Measurements from ENCODE around the gene CDKN2AIPNL. TPM values are rescaled to one million over a fixed set of nuclear protein-coding genes. Genes with fewer than 3 reads are reported as not detected.

Gene CDKN2AIPNL
- total and polyA plus RNA-seq, 2 of the 8 experiments (the other 6 are each of a cell fraction or from before 2014, with no cell fraction given), result 40.0 to 56.3 TPM

- no peak overlapping the region for H2BK15ac ChIP-seq (ENCODE audit: low read length)
- no peak overlapping the region for H2BK20ac ChIP-seq (ENCODE audit: low read length)
- no peaks in the 10 kb centered on the region for H3K9me3 ChIP-seq (ENCODE audit: insufficient read depth in 2 of 2, low read depth in 1 of 2, low read length in 1 of 2)
- FAIRE-seq, result no peak
- no peak overlapping the region for H4K5ac ChIP-seq (ENCODE audit: insufficient read length, low read depth, low read length)
- no peak for DNase-seq (ENCODE audit: low read depth in 1 of 2, low spot score in 2 of 2)
- H3K36me3 ChIP-seq (ENCODE audit: control insufficient read depth in 2 of 4, insufficient read depth in 4 of 4, low read length in 3 of 4), result peaks cover 8 to 87% (median 44%) of the 10 kb centered on the region in 4 experiments; a peak in 7 of 8 replicates
- no peak overlapping the region for H3K4me3 ChIP-seq (ENCODE audit: extremely low read depth in 1 of 4, insufficient read depth in 2 of 4, low read depth in 3 of 4, low read length in 4 of 4)
- H2BK12ac ChIP-seq (ENCODE audit: low read depth, low read length), result no peak overlapping the region
- H3K79me2 ChIP-seq (ENCODE audit: control insufficient read depth in 1 of 2, insufficient read depth in 2 of 2, low read length in 2 of 2), result no peaks in the 10 kb centered on the region
- no peak overlapping the region for H3K14ac ChIP-seq (ENCODE audit: insufficient read length)
- no peaks in the 10 kb centered on the region for H3K4me1 ChIP-seq (replicated peaks in 1 of 4; ENCODE audit: control insufficient read depth in 3 of 4, insufficient read depth in 4 of 4, low read length in 3 of 4)
- no peak overlapping the region for H2BK5ac ChIP-seq (ENCODE audit: low read depth, low read length)
- no peak overlapping the region for H2AK5ac ChIP-seq (ENCODE audit: low read depth, low read length)
- H3K18ac ChIP-seq (ENCODE audit: extremely low read depth, low read length), result no peak overlapping the region
- ChIA-PET CTCF (ENCODE audit: partially characterized antibody) (interaction anchor here (0.6 to 2.5 kb wide), 3 partner anchors 8 to 24 kb away, joined by 3 to 8 read pairs (median 5); partner anchors contain the start of gene CDKN2AIPNL), POLR2A (ENCODE audit: partially characterized antibody) (interaction anchor here (0.6 to 2.0 kb wide), 4 partner anchors 10 to 16 kb away, joined by 3 to 5 read pairs (median 4); no protein-coding TSS in a partner anchor)
- TF ChIP-seq HDAC6 (IDR thresholded peaks at IDR 0.05; ENCODE audit: low read depth, low read length) (no peak), RAD21 (IDR thresholded peaks at IDR 0.05 in 1 of 2, conservative IDR thresholded peaks at IDR 0.05 in 1 of 2; ENCODE audit: low read depth in 2 of 2, low read length in 2 of 2) (0 out of 4 replicates have a peak, but pooled peaks of 1 of the 2 experiments have one; percentile 1), GABPA (IDR thresholded peaks at IDR 0.05; ENCODE audit: borderline replicate concordance, insufficient read depth, low read length) (no peak)
- no peak overlapping the region for H3K9ac ChIP-seq (replicated peaks in 1 of 4; ENCODE audit: extremely low read depth in 1 of 4, low read depth in 3 of 4, low read length in 3 of 4)
- no peak overlapping the region for H4K91ac ChIP-seq (replicated peaks; ENCODE audit: insufficient read length, low read length)
- no peak overlapping the region for H3K27ac ChIP-seq (ENCODE audit: low read depth, low read length)
- H3K79me1 ChIP-seq (ENCODE audit: low read depth, low read length), result no peaks in the 10 kb centered on the region
- H3K23ac ChIP-seq (ENCODE audit: insufficient read length), result no peak overlapping the region
- 86% methylated on average over 1 of the region's 1 CpG; no CpG with 5 or more reads in 1 of the 2 experiments for WGBS, 2 experiments (ENCODE audit: extremely low coverage in 1 of 2, insufficient coverage in 1 of 2, insufficient read length in 1 of 2, insufficient replicate concordance in 2 of 2, low coverage in 1 of 2, low lambda C conversion rate in 2 of 2, missing lambda C conversion rate in 1 of 2)
- H4K20me1 ChIP-seq (replicated peaks in 1 of 2; ENCODE audit: control insufficient read depth in 1 of 2, insufficient read depth in 2 of 2, low read length in 2 of 2), result peaks cover 0 to 4% of the 10 kb centered on the region in 2 experiments
- no peak overlapping the region for H3K4ac ChIP-seq (replicated peaks; ENCODE audit: insufficient read length, low read depth, low read length)
- no peak overlapping the region for H2BK120ac ChIP-seq (replicated peaks; ENCODE audit: low read depth, low read length)
- H3K27me3 ChIP-seq (replicated peaks in 1 of 4; ENCODE audit: control insufficient read depth in 3 of 4, extremely low read depth in 1 of 4, insufficient read depth in 3 of 4, low read length in 3 of 4), result no peaks in the 10 kb centered on the region
- H3K4me2 ChIP-seq (ENCODE audit: insufficient read depth in 1 of 2, low read depth in 2 of 2, low read length in 2 of 2), result no peak overlapping the region
- H2AFZ ChIP-seq (ENCODE audit: low read length), result no peak overlapping the region
- no peaks in the 10 kb centered on the region for H3K23me2 ChIP-seq (ENCODE audit: low read depth, low read length)
- no peak overlapping the region for H3K56ac ChIP-seq (replicated peaks; ENCODE audit: insufficient read length, low read depth, low read length)
- no peak overlapping the region for H4K8ac ChIP-seq (ENCODE audit: extremely low read depth, insufficient read depth, low read length)
These were observed 24.2 kb downstream of the CDKN2AIPNL start for GRCh38 chr5:134387443-134387842.
